Measurements from ENCODE around the gene SCNN1B.
A peak's percentile ranks its signal among the peaks of the same experiment; 100 is the strongest.
"Not testable (repeated sequence)": the region's sequence is repeated elsewhere in the genome, so short reads cannot be mapped to it uniquely, and the experiment has no call there.

Gene SCNN1B

GRCh38 chr16:23279721-23280153, 22.4 kb upstream of the SCNN1B start:
- TF ChIP-seq POLR2A (IDR thresholded peaks at IDR 0.05; ENCODE audit: low read depth, low read length), result no peak
- FAIRE-seq, result no peak
- no peak for DNase-seq (ENCODE audit: insufficient read length, low spot score)

- DNase-seq (ENCODE audit: insufficient read length, low spot score) (no peak), FAIRE-seq (no peak)
- no peak for TF ChIP-seq POLR2A (IDR thresholded peaks at IDR 0.05; ENCODE audit: low read depth, low read length)
Measured at GRCh38 chr16:23280483-23280967, 21.6 kb upstream of the SCNN1B start.

GRCh38 chr16:23282568-23282967, 19.5 kb upstream of the SCNN1B start:
- FAIRE-seq (no peak), DNase-seq (ENCODE audit: insufficient read length, low spot score) (no peak)
- no peak for TF ChIP-seq POLR2A (IDR thresholded peaks at IDR 0.05; ENCODE audit: low read depth, low read length)

- TF ChIP-seq POLR2A (IDR thresholded peaks at IDR 0.05; ENCODE audit: low read depth, low read length), result no peak
- no peak for FAIRE-seq
- no peak for DNase-seq (ENCODE audit: insufficient read length, low spot score)
Measured at GRCh38 chr16:23283571-23283970, 18.5 kb upstream of the SCNN1B start.

- FAIRE-seq (no peak), DNase-seq (ENCODE audit: insufficient read length, low spot score) (no peak)
- no peak for TF ChIP-seq POLR2A (IDR thresholded peaks at IDR 0.05; ENCODE audit: low read depth, low read length)
Measured at GRCh38 chr16:23284584-23284983, 17.5 kb upstream of the SCNN1B start.

- DNase-seq (ENCODE audit: insufficient read length, low spot score), result no peak
- no peak for TF ChIP-seq POLR2A (IDR thresholded peaks at IDR 0.05; ENCODE audit: low read depth, low read length)
- peak; percentile 27 for FAIRE-seq
Measured at GRCh38 chr16:23286131-23286532, 16.0 kb upstream of the SCNN1B start.

- TF ChIP-seq POLR2A (IDR thresholded peaks at IDR 0.05; ENCODE audit: low read depth, low read length), result no peak
- FAIRE-seq (no peak), DNase-seq (ENCODE audit: insufficient read length, low spot score) (no peak)
Measured at GRCh38 chr16:23288209-23288608, 13.9 kb upstream of the SCNN1B start.

- DNase-seq (ENCODE audit: insufficient read length, low spot score), result no peak
- TF ChIP-seq POLR2A (IDR thresholded peaks at IDR 0.05; ENCODE audit: low read depth, low read length), result no peak
- FAIRE-seq, result no peak
Measured at GRCh38 chr16:23288726-23289512, 13.2 kb upstream of the SCNN1B start.

- FAIRE-seq, result no peak
- TF ChIP-seq POLR2A (IDR thresholded peaks at IDR 0.05; ENCODE audit: low read depth, low read length), result no peak
Measured at GRCh38 chr16:23290189-23291062, 11.7 kb upstream of the SCNN1B start.

GRCh38 chr16:23293016-23293415, 9.1 kb upstream of the SCNN1B start:
- FAIRE-seq (no peak), DNase-seq (ENCODE audit: insufficient read length, low spot score) (no peak)
- TF ChIP-seq POLR2A (IDR thresholded peaks at IDR 0.05; ENCODE audit: low read depth, low read length), result no peak

More at GRCh38 chr16:23290189-23291062, 11.7 kb upstream of the SCNN1B start:
- DNase-seq (ENCODE audit: insufficient read length, low spot score), result no peak

GRCh38 chr16:23294260-23294659, 7.8 kb upstream of the SCNN1B start:
- FAIRE-seq (no peak), DNase-seq (ENCODE audit: insufficient read length, low spot score) (no peak)
- no peak for TF ChIP-seq POLR2A (IDR thresholded peaks at IDR 0.05; ENCODE audit: low read depth, low read length)

GRCh38 chr16:23296994-23297393, 5.1 kb upstream of the SCNN1B start:
- no peak for TF ChIP-seq POLR2A (IDR thresholded peaks at IDR 0.05; ENCODE audit: low read depth, low read length)
- no peak for FAIRE-seq
- peak; percentile 52 for DNase-seq (ENCODE audit: insufficient read length, low spot score)

- DNase-seq (ENCODE audit: insufficient read length, low spot score) (no peak), FAIRE-seq (no peak)
- TF ChIP-seq POLR2A (IDR thresholded peaks at IDR 0.05; ENCODE audit: low read depth, low read length), result no peak
Measured at GRCh38 chr16:23298290-23298915, 3.7 kb upstream of the SCNN1B start.

- not testable (repeated sequence) for FAIRE-seq; DNase-seq (ENCODE audit: insufficient read length, low spot score)
Measured at GRCh38 chr16:23299815-23300214, 2.3 kb upstream of the SCNN1B start.

Measured in H54 (cell line).